IMR-90 (cell line): ENCODE data around the gene CDC42BPA.

ENCODE experiments used
- POLR2A ChIP-seq: IDR thresholded peaks from 2 replicates; pipeline ENCODE4 v1.6.1; 2012; ENCODE audit warnings: mild to moderate bottlenecking, low read depth, low read length
- TF ChIP-seq, protein P1 (sequence below): conservative IDR thresholded peaks from 2 replicates; pipeline ENCODE4 v1.5.1; 2012; ENCODE audit warnings: mild to moderate bottlenecking, low read depth, low read length, improper control_type of control experiment

DNA sequence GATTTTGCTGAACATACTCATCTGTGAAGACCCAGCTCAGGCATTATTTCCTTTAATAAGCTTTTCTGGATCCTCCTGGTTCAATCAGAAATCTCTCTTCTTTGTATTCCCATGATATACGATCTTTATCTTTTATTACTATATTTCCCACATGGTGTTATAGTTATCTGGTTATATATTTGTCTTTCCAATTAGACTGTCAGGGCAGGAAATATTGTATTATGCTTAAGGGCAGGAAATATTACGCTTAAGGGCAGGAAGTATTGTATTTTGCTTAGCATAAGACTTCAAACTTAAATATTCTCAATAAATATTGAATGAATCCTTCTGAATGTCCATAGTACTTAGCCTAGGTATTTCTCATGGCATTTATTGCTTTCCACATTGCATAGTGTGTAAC, 256.0 kb downstream of the CDC42BPA start:
- TF ChIP-seq, protein P1, sequence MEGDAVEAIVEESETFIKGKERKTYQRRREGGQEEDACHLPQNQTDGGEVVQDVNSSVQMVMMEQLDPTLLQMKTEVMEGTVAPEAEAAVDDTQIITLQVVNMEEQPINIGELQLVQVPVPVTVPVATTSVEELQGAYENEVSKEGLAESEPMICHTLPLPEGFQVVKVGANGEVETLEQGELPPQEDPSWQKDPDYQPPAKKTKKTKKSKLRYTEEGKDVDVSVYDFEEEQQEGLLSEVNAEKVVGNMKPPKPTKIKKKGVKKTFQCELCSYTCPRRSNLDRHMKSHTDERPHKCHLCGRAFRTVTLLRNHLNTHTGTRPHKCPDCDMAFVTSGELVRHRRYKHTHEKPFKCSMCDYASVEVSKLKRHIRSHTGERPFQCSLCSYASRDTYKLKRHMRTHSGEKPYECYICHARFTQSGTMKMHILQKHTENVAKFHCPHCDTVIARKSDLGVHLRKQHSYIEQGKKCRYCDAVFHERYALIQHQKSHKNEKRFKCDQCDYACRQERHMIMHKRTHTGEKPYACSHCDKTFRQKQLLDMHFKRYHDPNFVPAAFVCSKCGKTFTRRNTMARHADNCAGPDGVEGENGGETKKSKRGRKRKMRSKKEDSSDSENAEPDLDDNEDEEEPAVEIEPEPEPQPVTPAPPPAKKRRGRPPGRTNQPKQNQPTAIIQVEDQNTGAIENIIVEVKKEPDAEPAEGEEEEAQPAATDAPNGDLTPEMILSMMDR = no peak
- TF ChIP-seq POLR2A = no peak
